Endothelial cell of umbilical vein (primary cell): Measurements from ENCODE around the gene ANKDD1A. TPM values are rescaled to one million over a fixed set of nuclear protein-coding genes. Genes with fewer than 3 reads are reported as not detected.

Source experiments
- BruUV-seq: library from RNA; stranded (reverse); fragments of 400-500 nt; replicated peaks from 2 replicates; lab custom pipeline; 2021; lab: Mats Ljungman, UMichigan
- CTCF ChIA-PET: fragments of 300-600, 350-600 bp; sonication (Branson Sonifier 250); formaldehyde crosslinking; loops from one replicate; lab custom pipeline; 2021; ENCODE audit warnings: antibody characterized with exemption, inconsistent platforms; lab: Charles Lee
- POLR2A ChIA-PET: fragments of 300-600, 350-600 bp; sonication (Branson Sonifier 250); formaldehyde crosslinking; loops from one replicate; lab custom pipeline; 2021; ENCODE audit warnings: antibody characterized with exemption, inconsistent platforms; lab: Charles Lee
- DNase-seq: peaks from one replicate; pipeline ENCODE4 v3.0.0-alpha.2; 2011; ENCODE audit warnings: low read depth, low spot score
- FAIRE-seq: peaks from 2 replicates; lab custom pipeline; 2011; peaks lifted over from hg19 to GRCh38; lab: Jason Lieb, UNC
- H2AFZ ChIP-seq: 2 replicates; pipeline ENCODE4 v1.6.0; 2012; ENCODE audit warnings: low read depth, low read length, control low read depth, inconsistent platforms
- H3K27ac ChIP-seq: 2 replicates; pipeline ENCODE4 v1.5.1; 2011; ENCODE audit warnings: low read depth, mild to moderate bottlenecking, control low read depth, low read length, moderate library complexity; ENCODE audit not compliant: insufficient read depth
- H3K27me3 ChIP-seq, 2 experiments: 2 replicates each; pipeline versions ENCODE4 v1.6.0 to v1.6.1; 2011; ENCODE audit warnings: low read length in 2 of 2, mixed read lengths in 1 of 2; ENCODE audit not compliant: control insufficient read depth in 2 of 2, insufficient read depth in 2 of 2
- H3K36me3 ChIP-seq, 2 experiments: 2 replicates in 1 of 2; 3 replicates in 1 of 2; pipeline ENCODE4 v1.5.1; 2011; ENCODE audit warnings: low read length in 2 of 2, mild to moderate bottlenecking in 1 of 2, moderate library complexity in 1 of 2; ENCODE audit not compliant: control insufficient read depth in 2 of 2, insufficient read depth in 2 of 2; ENCODE audit errors: extremely low read depth in 1 of 2
- H3K4me1 ChIP-seq: 3 replicates; pipeline ENCODE4 v1.5.1; 2011; ENCODE audit warnings: mild to moderate bottlenecking, low read length; ENCODE audit not compliant: control insufficient read depth, insufficient read depth; ENCODE audit errors: extremely low read depth
- H3K4me2 ChIP-seq: 2 replicates; pipeline ENCODE4 v1.6.1; 2011; ENCODE audit warnings: low read length, control low read depth, mixed read lengths; ENCODE audit not compliant: insufficient read depth
- H3K4me3 ChIP-seq, 3 experiments: fragments of 200-600 bp in 1 of 3; sonication (generic), shearing (Covaris generic) in 1 of 3; replicated peaks in 1 of 3; 2 replicates each; pipeline ENCODE4 v1.5.1; 2011 to 2016; ENCODE audit warnings: control low read depth in 3 of 3, low read length in 3 of 3, mild to moderate bottlenecking in 2 of 3, inconsistent platforms in 1 of 3, low read depth in 1 of 3, moderate library complexity in 1 of 3; ENCODE audit not compliant: insufficient read depth in 1 of 3
- H3K79me2 ChIP-seq: 2 replicates; pipeline ENCODE4 v1.6.0; 2012; ENCODE audit warnings: low read length, inconsistent platforms; ENCODE audit not compliant: control insufficient read depth, insufficient read depth
- H3K9ac ChIP-seq: replicated peaks from 2 replicates; pipeline ENCODE3; 2011; ENCODE audit warnings: low read length, control low read depth; ENCODE audit not compliant: insufficient read depth; ENCODE audit errors: extremely low read depth
- H3K9me1 ChIP-seq: replicated peaks from 3 replicates; pipeline ENCODE4 v1.6.0; 2011; ENCODE audit warnings: mild to moderate bottlenecking, low read length; ENCODE audit not compliant: control insufficient read depth, insufficient read depth; ENCODE audit errors: extremely low read depth
- H3K9me3 ChIP-seq: replicated peaks from 2 replicates; pipeline ENCODE4 v1.5.1; 2012; ENCODE audit warnings: low read length, inconsistent platforms; ENCODE audit not compliant: control insufficient read depth, insufficient read depth
- H4K20me1 ChIP-seq: replicated peaks from 2 replicates; pipeline ENCODE3; 2011; ENCODE audit warnings: mild to moderate bottlenecking, low read length; ENCODE audit not compliant: control insufficient read depth, insufficient read depth; ENCODE audit errors: extremely low read depth
- CTCF ChIP-seq, 2 donors: IDR thresholded peaks; 1 replicate in 1 of 2; 2 replicates in 1 of 2; pipeline ENCODE4 v1.5.1; 2011; ENCODE audit warnings: low read length in 2 of 2, mild to moderate bottlenecking in 2 of 2, moderate library complexity in 2 of 2, control low read depth in 1 of 2, inconsistent platforms in 1 of 2, low read depth in 1 of 2; ENCODE audit not compliant: insufficient read depth in 1 of 2; ENCODE audit errors: extremely low read depth in 1 of 2
- EZH2 ChIP-seq: IDR thresholded peaks from 2 replicates; pipeline ENCODE4 v1.6.1; 2012; ENCODE audit warnings: borderline replicate concordance, low read depth, mild to moderate bottlenecking, moderate library complexity, low read length, inconsistent platforms; ENCODE audit not compliant: severe bottlenecking
- FOS ChIP-seq: IDR thresholded peaks from 2 replicates; pipeline ENCODE4 v1.6.1; 2011; ENCODE audit warnings: mild to moderate bottlenecking, low read length, moderate library complexity, borderline replicate concordance; ENCODE audit not compliant: insufficient read depth
- GATA2 ChIP-seq: IDR thresholded peaks from 2 replicates; pipeline ENCODE4 v1.7.0; 2011; ENCODE audit warnings: low read depth, mild to moderate bottlenecking, moderate library complexity, mixed read lengths, low read length; ENCODE audit not compliant: insufficient read length, insufficient read depth
- JUN ChIP-seq: IDR thresholded peaks from 2 replicates; pipeline ENCODE4 v1.6.1; 2011; ENCODE audit warnings: borderline replicate concordance, low read depth; ENCODE audit not compliant: insufficient read length, insufficient read depth
- MAX ChIP-seq: IDR thresholded peaks from 2 replicates; pipeline ENCODE4 v1.6.1; 2011; ENCODE audit not compliant: insufficient read depth, insufficient read length
- MYC ChIP-seq: IDR thresholded peaks from one replicate; pipeline ENCODE4 v1.6.1; 2011; ENCODE audit warnings: mild to moderate bottlenecking, low read depth, low read length
- POLR2A ChIP-seq: IDR thresholded peaks from 2 replicates; pipeline ENCODE4 v1.6.1; 2012; ENCODE audit warnings: low read depth, mild to moderate bottlenecking, control low read depth, low read length
- POLR2AphosphoS5 ChIP-seq: IDR thresholded peaks from 2 replicates; pipeline ENCODE4 v1.6.1; 2012; ENCODE audit warnings: low read depth, mild to moderate bottlenecking, control low read depth, low read length, moderate library complexity; ENCODE audit not compliant: insufficient read depth
- dilution Hi-C: fragments of 300-500 bp; cut with MboI; formaldehyde crosslinking; loops from one replicate; pipeline ENCODE4 v1.15.0; 2019; ENCODE audit warnings: low sequenced_read_pairs; ENCODE audit not compliant: extremely low pct_ligation_motif_present
- intact Hi-C: fragments of 100-400 bp; cut with micrococcal nuclease; formaldehyde crosslinking; loops from one replicate; pipeline ENCODE4 v1.10.0; 2022
- polyA plus RNA-seq, 4 experiments: library from polyadenylated mRNA; depleted of rRNA in 3 of 4; stranded (reverse) in 3 of 4; unstranded in 1 of 4; fragments of >200 nt; gene quantifications; 2 replicates each; pipeline versions ENCODE4 v1.2.1 to v1.2.3, GENCODE V29; 2011 to 2012; ENCODE audit warnings: missing spikeins in 1 of 4
- total RNA-seq: library from RNA; stranded (reverse); gene quantifications from 2 replicates; pipeline ENCODE4 v1.2.3, GENCODE V29; 2021

The ANKDD1A gene
- total and polyA plus RNA-seq, 2 donors (not counting 3 experiments of a cell fraction or from before 2014, with no cell fraction given) = 2.0 to 2.4 TPM

- Histone ChIP-seq H3K4me3 (no peak overlapping the region), H2AFZ (no peak overlapping the region)
Measured at GRCh38 chr15:64898406-64898805, 13.3 kb upstream of the ANKDD1A start.

More at GRCh38 chr15:64898406-64898805, 13.3 kb upstream of the ANKDD1A start:
- no peaks in the 10 kb centered on the region for H3K27me3 ChIP-seq
- FAIRE-seq = no peak
- no peaks in the 10 kb centered on the region for H3K9me1 ChIP-seq
- dilution Hi-C loops (no loop called here), intact Hi-C loops (no loop called here)
- no peaks in the 10 kb centered on the region for H4K20me1 ChIP-seq
- POLR2A ChIA-PET = no interaction called here
- no peaks in the 10 kb centered on the region for H3K9me3 ChIP-seq
- no peak overlapping the region for H3K27ac ChIP-seq
- peaks cover 46% of the 10 kb centered on the region for H3K4me1 ChIP-seq
- DNase-seq = no peak
- H3K79me2 ChIP-seq = no peaks in the 10 kb centered on the region
- H3K9ac ChIP-seq = no peak overlapping the region
- H3K4me2 ChIP-seq = no peak overlapping the region
- BruUV-seq = no TSS peak
- CTCF ChIA-PET = no interaction called here
- TF ChIP-seq JUN (no peak), FOS (no peak), EZH2 (no peak), POLR2AphosphoS5 (no peak), GATA2 (no peak), CTCF (IDR thresholded peaks at IDR 0.05; ENCODE audit: extremely low read depth in 1 of 2, insufficient read depth in 1 of 2, low read depth in 1 of 2, low read length in 2 of 2) (no peak), POLR2A (no peak), MAX (no peak), MYC (no peak)
- no peaks in the 10 kb centered on the region for H3K36me3 ChIP-seq
